HCT116 (cell line): Measurements from ENCODE around the gene TRABD. TPM values are rescaled to one million over a fixed set of nuclear protein-coding genes. Genes with fewer than 3 reads are reported as not detected.
A peak's percentile ranks its signal among the peaks of the same experiment; 100 is the strongest.

ENCODE experiments used
- ATAC-seq: fragments of 200-7000 bp; cut with Tn5 transposase; 2 replicates; pipeline ENCODE4 v1.9.1; 2020; ENCODE audit warnings: mild to moderate bottlenecking, moderate library complexity
- BruUV-seq: library from RNA; stranded (reverse); fragments of 400-500 nt; replicated peaks from 2 replicates; lab custom pipeline; 2021; lab: Mats Ljungman, UMichigan
- CTCF ChIA-PET: fragments of 300-600 bp; sonication (Branson Sonifier 250); formaldehyde crosslinking; loops from one replicate; lab custom pipeline; 2021; ENCODE audit warnings: antibody characterized with exemption; lab: Charles Lee
- POLR2A ChIA-PET: fragments of 300-600, 350-600 bp; sonication (Branson Sonifier 250); formaldehyde crosslinking; loops from one replicate; lab custom pipeline; 2021; ENCODE audit warnings: antibody characterized with exemption; lab: Charles Lee
- RAD21 ChIA-PET, 2 experiments: fragments of 300-600 bp; sonication (Branson Sonifier 250); formaldehyde crosslinking; loops; one replicate each; lab custom pipeline; 2023; ENCODE audit warnings: low total read pairs in 2 of 2; ENCODE audit not compliant: uncharacterized antibody in 2 of 2, unreplicated experiment in 2 of 2, low non-redundant PET in 1 of 2; lab: Charles Lee
- DNase-seq: peaks from one replicate; pipeline ENCODE4 v3.0.0-alpha.2; 2010; ENCODE audit warnings: low read depth, low spot score
- H2AFZ ChIP-seq: fragments of 200-600 bp; shearing (Covaris generic), sonication (generic); 2 replicates; pipeline ENCODE4 v1.6.1; 2017; ENCODE audit warnings: low read depth, mixed run types, mixed read lengths, antibody characterized with exemption, low read length; ENCODE audit not compliant: poor library complexity, severe bottlenecking
- H3K27ac ChIP-seq: 2 replicates; pipeline ENCODE4 v1.5.1; 2012; ENCODE audit warnings: low read depth, low read length
- H3K27me3 ChIP-seq: fragments of 200-600 bp; sonication (generic); 2 replicates; pipeline ENCODE4 v1.6.1; 2016; ENCODE audit warnings: mixed run types, low read length, mixed read lengths; ENCODE audit not compliant: insufficient read depth
- H3K36me3 ChIP-seq, 2 experiments: fragments of 200-500 bp in 1 of 2; fragments of 200-600 bp in 1 of 2; sonication (Bioruptor generic) in 1 of 2; sonication (generic) in 1 of 2; 2 replicates each; pipeline versions ENCODE4 v1.5.1 to v1.6.1; 2014 to 2016; ENCODE audit warnings: low read length in 2 of 2, inconsistent platforms in 1 of 2, mixed read lengths in 1 of 2, mixed run types in 1 of 2; ENCODE audit not compliant: insufficient read depth in 2 of 2, control insufficient read depth in 1 of 2
- H3K4me1 ChIP-seq, 2 experiments: fragments of 200-600 bp in 1 of 2; sonication (generic) in 1 of 2; 2 replicates each; pipeline versions ENCODE4 v1.5.1 to v1.6.1; 2012 to 2017; ENCODE audit warnings: low read length in 2 of 2, inconsistent platforms in 1 of 2, mild to moderate bottlenecking in 1 of 2, mixed read lengths in 1 of 2, mixed run types in 1 of 2, moderate library complexity in 1 of 2; ENCODE audit not compliant: insufficient read depth in 2 of 2, control insufficient read depth in 1 of 2
- H3K4me2 ChIP-seq: fragments of 200-600 bp; sonication (generic); 2 replicates; pipeline ENCODE4 v1.6.1; 2017; ENCODE audit warnings: mixed run types, low read length, mixed read lengths
- H3K4me3 ChIP-seq, 2 experiments: fragments of 200-600 bp in 1 of 2; sonication (generic) in 1 of 2; replicated peaks in 1 of 2; 2 replicates each; pipeline ENCODE4 v1.5.1; 2011 to 2016; ENCODE audit warnings: low read length in 2 of 2, control low read depth in 1 of 2, low read depth in 1 of 2, mild to moderate bottlenecking in 1 of 2, mixed read lengths in 1 of 2, mixed run types in 1 of 2
- H3K79me2 ChIP-seq: fragments of 200-600 bp; sonication (generic); 2 replicates; pipeline ENCODE4 v1.6.1; 2017; ENCODE audit warnings: mild to moderate bottlenecking, mixed run types, low read length, moderate library complexity, mixed read lengths; ENCODE audit not compliant: insufficient read depth
- H3K9ac ChIP-seq: fragments of 200-600 bp; sonication (generic); 2 replicates; pipeline ENCODE4 v1.6.1; 2016; ENCODE audit warnings: low read length, mixed read lengths
- H3K9me2 ChIP-seq: fragments of 200-600 bp; sonication (generic), shearing (Covaris generic); 2 replicates; pipeline ENCODE4 v1.6.1; 2017; ENCODE audit warnings: mixed run types, mild to moderate bottlenecking, moderate library complexity; ENCODE audit not compliant: insufficient read depth
- H3K9me3 ChIP-seq, 2 experiments: fragments of 200-500 bp in 1 of 2; fragments of 200-600 bp in 1 of 2; sonication (Bioruptor generic) in 1 of 2; sonication (generic) in 1 of 2; 2 replicates each; pipeline ENCODE4 v1.6.1; 2014 to 2017; ENCODE audit warnings: low read length in 2 of 2, mixed read lengths in 2 of 2, inconsistent platforms in 1 of 2, low read depth in 1 of 2, mild to moderate bottlenecking in 1 of 2, mixed run types in 1 of 2, moderate library complexity in 1 of 2; ENCODE audit not compliant: control insufficient read depth in 1 of 2, insufficient read depth in 1 of 2
- H4K20me1 ChIP-seq: fragments of 200-600 bp; sonication (generic), shearing (Covaris generic); 2 replicates; pipeline ENCODE4 v1.6.1; 2017; ENCODE audit warnings: mixed run types, mild to moderate bottlenecking, moderate library complexity; ENCODE audit not compliant: insufficient read depth
- CBX3 ChIP-seq: IDR thresholded peaks from 2 replicates; pipeline ENCODE4 v1.6.1; 2012; ENCODE audit warnings: low read depth
- EGR1 ChIP-seq: IDR thresholded peaks from 2 replicates; pipeline ENCODE4 v1.6.1; 2012; ENCODE audit warnings: low read depth
- ELF1 ChIP-seq: IDR thresholded peaks from 2 replicates; pipeline ENCODE4 v1.6.1; 2012; ENCODE audit warnings: low read depth, borderline replicate concordance
- POLR2AphosphoS5 ChIP-seq: IDR thresholded peaks from 2 replicates; pipeline ENCODE4 v1.6.1; 2011; ENCODE audit warnings: mild to moderate bottlenecking, low read depth, low read length, moderate library complexity
- RAD21 ChIP-seq: IDR thresholded peaks from 2 replicates; pipeline ENCODE4 v1.6.1; 2012; ENCODE audit warnings: low read depth, mild to moderate bottlenecking
- TCF7L2 ChIP-seq: IDR thresholded peaks from 2 replicates; pipeline ENCODE4 v1.7.0; 2011; ENCODE audit warnings: borderline replicate concordance, inconsistent platforms; ENCODE audit not compliant: insufficient read depth, insufficient read length; ENCODE audit errors: extremely low read depth
- ZFX ChIP-seq: fragments of 450-650 bp; IDR thresholded peaks from 2 replicates; pipeline ENCODE4 v1.6.1; 2017
- ZNF274 ChIP-seq: fragments of 200-500 bp; sonication (Bioruptor generic); IDR thresholded peaks from 2 replicates; pipeline ENCODE4 v1.6.1; 2014; ENCODE audit warnings: mild to moderate bottlenecking, low read depth, low read length, inconsistent platforms
- intact Hi-C: fragments of 100-400 bp; cut with micrococcal nuclease; formaldehyde crosslinking; loops from 2 replicates; pipeline ENCODE4 v1.10.0; 2022
- total RNA-seq: library from RNA; stranded (reverse); gene quantifications from one replicate; pipeline ENCODE4 v1.2.1, GENCODE V29; 2021; ENCODE audit not compliant: unreplicated experiment
- TF ChIP-seq, protein P1 (sequence below): IDR thresholded peaks from 2 replicates; pipeline ENCODE4 v1.6.1; 2012
- TF ChIP-seq, protein P2 (sequence below): IDR thresholded peaks from 2 replicates; pipeline ENCODE4 v1.6.1; 2012; ENCODE audit warnings: low read depth

TRABD gene
- total RNA-seq, 1 experiment from 2014 or later: 90.3 TPM

DNA sequence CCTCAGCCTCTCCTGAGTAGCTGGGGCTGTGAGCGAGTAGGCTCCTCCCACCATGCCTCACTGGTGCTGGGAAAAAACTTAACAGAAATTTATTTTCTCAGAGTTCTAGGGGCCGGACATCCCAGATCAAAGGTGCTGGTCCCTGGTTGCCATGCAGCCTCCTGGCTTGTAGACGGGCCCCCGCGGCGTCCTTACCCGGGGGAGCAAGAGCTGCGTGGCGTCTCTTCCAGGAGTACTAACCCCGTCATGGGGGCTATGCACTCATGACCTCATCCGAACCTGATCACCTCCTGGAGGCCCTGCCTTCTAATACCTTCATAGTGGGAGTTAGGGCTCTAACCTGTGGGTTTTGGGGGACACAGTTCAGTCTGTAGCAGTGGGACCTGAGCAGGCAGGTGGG, 2.6 kb downstream of the TRABD start:
- Histone ChIP-seq H3K9me3 (no peaks in the 10 kb centered on the region), H3K4me1 (peaks cover 35 to 59% of the 10 kb centered on the region in 2 experiments), H3K4me3 (no peak overlapping the region), H3K36me3 (peaks cover 0 to 5% of the 10 kb centered on the region in 2 experiments; a peak in 1 of 4 replicates), H4K20me1 (peaks cover 6% of the 10 kb centered on the region; the same call in 1 of the 2 replicates), H3K79me2 (peaks cover 72% of the 10 kb centered on the region), H2AFZ (no peak overlapping the region), H3K27ac (no peak overlapping the region; the same call in 1 of the 2 replicates), H3K27me3 (no peaks in the 10 kb centered on the region), H3K9me2 (no peaks in the 10 kb centered on the region), H3K4me2 (no peak overlapping the region), H3K9ac (no peak overlapping the region)
- TF ChIP-seq, protein P1, sequence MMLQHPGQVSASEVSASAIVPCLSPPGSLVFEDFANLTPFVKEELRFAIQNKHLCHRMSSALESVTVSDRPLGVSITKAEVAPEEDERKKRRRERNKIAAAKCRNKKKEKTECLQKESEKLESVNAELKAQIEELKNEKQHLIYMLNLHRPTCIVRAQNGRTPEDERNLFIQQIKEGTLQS: no peak
- no peak for TF ChIP-seq RAD21
- TF ChIP-seq ZNF274: no peak
- TF ChIP-seq ZFX: no peak
- TF ChIP-seq TCF7L2: no peak
- TF ChIP-seq CBX3: no peak
- TF ChIP-seq ELF1: no peak
- TF ChIP-seq EGR1: no peak
- TF ChIP-seq, protein P2, sequence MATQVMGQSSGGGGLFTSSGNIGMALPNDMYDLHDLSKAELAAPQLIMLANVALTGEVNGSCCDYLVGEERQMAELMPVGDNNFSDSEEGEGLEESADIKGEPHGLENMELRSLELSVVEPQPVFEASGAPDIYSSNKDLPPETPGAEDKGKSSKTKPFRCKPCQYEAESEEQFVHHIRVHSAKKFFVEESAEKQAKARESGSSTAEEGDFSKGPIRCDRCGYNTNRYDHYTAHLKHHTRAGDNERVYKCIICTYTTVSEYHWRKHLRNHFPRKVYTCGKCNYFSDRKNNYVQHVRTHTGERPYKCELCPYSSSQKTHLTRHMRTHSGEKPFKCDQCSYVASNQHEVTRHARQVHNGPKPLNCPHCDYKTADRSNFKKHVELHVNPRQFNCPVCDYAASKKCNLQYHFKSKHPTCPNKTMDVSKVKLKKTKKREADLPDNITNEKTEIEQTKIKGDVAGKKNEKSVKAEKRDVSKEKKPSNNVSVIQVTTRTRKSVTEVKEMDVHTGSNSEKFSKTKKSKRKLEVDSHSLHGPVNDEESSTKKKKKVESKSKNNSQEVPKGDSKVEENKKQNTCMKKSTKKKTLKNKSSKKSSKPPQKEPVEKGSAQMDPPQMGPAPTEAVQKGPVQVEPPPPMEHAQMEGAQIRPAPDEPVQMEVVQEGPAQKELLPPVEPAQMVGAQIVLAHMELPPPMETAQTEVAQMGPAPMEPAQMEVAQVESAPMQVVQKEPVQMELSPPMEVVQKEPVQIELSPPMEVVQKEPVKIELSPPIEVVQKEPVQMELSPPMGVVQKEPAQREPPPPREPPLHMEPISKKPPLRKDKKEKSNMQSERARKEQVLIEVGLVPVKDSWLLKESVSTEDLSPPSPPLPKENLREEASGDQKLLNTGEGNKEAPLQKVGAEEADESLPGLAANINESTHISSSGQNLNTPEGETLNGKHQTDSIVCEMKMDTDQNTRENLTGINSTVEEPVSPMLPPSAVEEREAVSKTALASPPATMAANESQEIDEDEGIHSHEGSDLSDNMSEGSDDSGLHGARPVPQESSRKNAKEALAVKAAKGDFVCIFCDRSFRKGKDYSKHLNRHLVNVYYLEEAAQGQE: no peak
- TF ChIP-seq POLR2AphosphoS5: no peak
- TSS peak; percentile 6 for BruUV-seq
- no peak for ATAC-seq
- no peak for DNase-seq
- ChIA-PET RAD21 (no interaction called here), CTCF (no interaction called here), POLR2A (no interaction called here)
- intact Hi-C loops: no loop called here
